Myocyte (in vitro differentiated cells): Measurements from ENCODE around the gene ZNF593OS. TPM values are rescaled to one million over a fixed set of nuclear protein-coding genes. Genes with fewer than 3 reads are reported as not detected.

Experiments used
- DNase-seq: peaks from one replicate; pipeline ENCODE4 v3.0.0-alpha.2; 2012; ENCODE audit warnings: low read depth
- total RNA-seq: library from RNA; depleted of rRNA; stranded (reverse); fragments of >200 nt; gene quantifications from 2 replicates; pipeline ENCODE4 v1.2.3, GENCODE V29; 2014

ZNF593OS gene
- total RNA-seq, 1 donor from 2014 or later, result not detected

DNA sequence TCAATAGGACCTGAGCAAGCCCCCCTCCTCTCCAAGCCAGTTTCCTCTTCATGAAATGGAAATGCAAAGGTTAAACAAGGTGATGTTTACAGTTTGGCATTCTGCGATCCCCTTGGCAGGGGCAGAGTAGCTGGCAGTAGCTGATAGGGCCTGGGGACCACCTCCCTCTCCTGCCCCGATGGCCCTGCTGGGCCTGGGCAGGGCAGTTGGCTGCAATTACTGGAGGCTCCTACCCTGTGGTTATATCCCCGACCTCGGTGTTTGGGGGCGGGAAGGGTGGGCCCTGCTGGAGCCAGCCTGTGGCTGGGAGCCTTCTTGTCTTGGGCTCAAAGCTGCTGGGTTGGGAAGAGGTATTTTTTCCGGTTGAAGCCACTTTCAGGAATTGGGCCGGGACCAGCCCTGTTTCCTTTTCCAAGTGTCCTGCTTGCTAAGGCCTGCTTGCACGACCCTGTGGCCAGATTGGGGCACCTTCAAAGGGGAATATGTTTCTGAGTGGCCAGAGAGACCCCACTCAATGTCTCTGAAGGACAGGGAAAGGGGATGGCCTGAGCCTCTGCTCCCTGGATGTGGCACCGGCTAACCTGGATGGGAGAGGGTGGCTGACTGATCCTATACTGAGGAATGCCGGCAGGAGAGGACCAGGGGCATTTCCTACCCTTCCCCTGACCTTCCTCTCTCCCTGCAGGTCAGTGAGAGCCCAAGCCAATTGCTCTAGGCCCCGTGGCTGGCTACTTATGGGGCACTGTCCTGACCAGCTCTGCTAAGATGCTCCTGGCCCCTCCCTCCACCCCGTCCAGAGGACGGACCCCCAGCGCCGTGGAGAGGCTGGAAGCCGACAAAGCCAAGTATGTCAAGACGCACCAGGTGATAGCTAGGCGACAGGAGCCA is 10.9 kb downstream of the ZNF593OS start:
- no peak for DNase-seq

DNA sequence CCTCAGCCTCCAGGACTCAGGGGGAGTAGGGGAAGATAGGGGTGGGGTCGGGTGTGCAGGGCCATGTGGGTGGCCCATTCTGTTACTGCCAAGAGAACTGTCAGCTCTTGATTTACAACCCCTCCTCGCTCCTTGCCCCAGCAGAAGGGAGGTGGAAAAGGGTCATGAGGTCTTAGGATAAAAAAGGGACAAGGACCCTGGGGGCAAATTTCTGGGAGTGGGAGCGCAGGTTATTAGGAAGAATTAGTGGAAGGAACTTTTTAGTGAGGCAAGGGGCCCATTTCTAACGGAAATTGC is 11.9 kb downstream of the ZNF593OS start:
- no peak for DNase-seq

GRCh38 chr1:26158908-26159742 is 12.5 kb downstream of the ZNF593OS start, which contains the start of gene FAM110D:
Gene FAM110D (plus strand): TSS chr1:26159079. CDS start chr1:26161292, 2,213 bp downstream.
- DNase-seq, result peak; percentile 54

DNA sequence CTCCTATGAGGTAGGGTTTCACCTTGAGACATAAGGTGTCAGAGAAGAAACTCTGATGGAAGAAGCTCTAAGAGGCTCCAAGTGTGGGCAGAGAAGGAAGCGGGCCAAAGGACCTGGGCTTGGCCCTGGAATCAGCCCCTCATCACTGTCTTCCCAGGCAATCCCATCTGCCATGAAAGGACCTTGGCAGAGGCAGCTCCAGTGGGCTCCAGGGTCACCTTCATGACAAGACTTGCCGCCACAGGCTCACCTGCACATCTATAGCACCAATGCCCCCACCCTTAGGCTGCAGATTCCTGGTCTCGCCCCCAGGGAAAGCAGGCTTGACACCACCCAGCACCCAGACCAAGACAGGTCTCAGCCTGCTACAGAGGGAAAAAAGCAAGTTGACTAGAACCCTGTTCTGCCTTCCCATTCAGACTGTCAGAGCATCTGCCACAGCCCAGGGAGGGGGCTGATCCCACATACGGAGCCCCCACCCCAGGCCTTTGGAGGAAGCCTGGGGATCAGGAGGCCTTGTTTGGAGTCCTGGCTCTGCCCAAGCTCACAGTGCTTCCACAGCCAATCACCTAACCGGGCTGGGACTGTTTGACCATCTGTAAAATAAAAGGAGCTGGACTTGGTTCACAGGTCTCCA is 13.2 kb downstream of the ZNF593OS start:
- no peak for DNase-seq

- no peak for DNase-seq
These were observed 15.2 kb downstream of the ZNF593OS start for GRCh38 chr1:26156285-26157038.

GRCh38 chr1:26155370-26156284 is 16.0 kb downstream of the ZNF593OS start:
- no peak for DNase-seq

GRCh38 chr1:26154750-26155149 is 16.9 kb downstream of the ZNF593OS start:
- no peak for DNase-seq

- DNase-seq, result no peak
These were observed 17.6 kb downstream of the ZNF593OS start for GRCh38 chr1:26153966-26154532.

DNA sequence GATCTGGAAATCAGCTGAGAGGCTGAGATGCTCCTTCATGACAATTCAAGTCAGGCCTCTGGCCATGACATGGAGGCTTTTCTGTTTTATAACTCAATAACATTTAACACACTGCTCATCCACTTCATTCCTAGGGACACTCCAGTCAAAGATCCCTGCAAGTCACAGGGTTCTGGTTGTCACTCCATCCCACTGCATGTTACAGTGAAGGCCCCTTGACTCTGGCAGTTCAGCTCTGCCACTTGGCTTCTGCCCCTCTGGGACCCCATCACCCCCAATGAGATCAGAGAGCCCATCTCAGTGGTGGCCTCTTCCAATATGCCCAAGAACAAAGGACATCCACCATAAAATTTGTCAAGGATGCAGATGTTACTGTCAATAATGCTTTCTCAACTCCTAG is 22.7 kb downstream of the ZNF593OS start:
- DNase-seq, result no peak

GRCh38 chr1:26145960-26146294 is 25.7 kb downstream of the ZNF593OS start:
- no peak for DNase-seq

DNA sequence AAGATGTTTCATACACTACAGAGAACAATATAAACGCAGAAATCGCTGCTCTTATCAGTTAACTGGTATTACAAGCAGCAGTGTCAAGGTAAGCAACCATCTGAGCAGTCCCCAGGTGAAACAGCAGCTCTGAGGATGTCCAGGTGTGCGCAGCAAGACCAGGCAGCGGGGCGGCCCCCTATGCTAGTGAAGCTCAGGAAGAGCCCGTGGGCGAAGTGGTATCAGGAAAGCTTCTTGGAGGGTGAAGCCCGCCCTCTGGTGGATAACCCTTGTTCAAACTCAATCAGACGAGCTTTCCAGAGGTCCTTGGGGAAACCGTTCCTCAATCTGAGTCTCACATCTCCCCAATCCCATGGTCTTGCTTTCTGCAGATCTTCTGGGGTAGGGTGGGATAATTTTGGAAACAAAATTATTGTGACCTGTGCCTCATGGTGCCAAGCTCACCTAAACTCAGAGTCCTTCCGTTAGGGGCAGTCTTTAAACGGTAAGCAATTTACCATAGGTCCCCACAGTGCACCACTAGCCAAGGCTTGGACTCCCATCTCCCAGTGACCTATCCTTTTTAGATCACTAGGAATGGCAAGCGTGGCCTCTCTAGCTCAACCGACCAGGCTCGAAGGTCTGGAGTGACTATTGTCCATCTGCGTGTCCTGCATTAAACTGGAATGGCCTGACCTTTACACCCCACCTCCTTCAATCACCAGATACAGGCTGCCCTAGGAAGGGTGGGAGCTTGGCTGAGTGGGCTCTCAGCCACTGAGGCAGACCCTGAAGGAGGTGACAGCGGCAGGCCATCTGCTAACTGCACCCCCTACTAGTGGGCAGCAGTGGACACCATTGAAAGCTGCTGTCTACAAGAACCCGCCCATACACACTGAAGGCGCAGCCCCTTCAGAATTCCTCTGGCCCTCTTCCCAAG is 26.3 kb downstream of the ZNF593OS start:
- DNase-seq, result peak; percentile 86

DNA sequence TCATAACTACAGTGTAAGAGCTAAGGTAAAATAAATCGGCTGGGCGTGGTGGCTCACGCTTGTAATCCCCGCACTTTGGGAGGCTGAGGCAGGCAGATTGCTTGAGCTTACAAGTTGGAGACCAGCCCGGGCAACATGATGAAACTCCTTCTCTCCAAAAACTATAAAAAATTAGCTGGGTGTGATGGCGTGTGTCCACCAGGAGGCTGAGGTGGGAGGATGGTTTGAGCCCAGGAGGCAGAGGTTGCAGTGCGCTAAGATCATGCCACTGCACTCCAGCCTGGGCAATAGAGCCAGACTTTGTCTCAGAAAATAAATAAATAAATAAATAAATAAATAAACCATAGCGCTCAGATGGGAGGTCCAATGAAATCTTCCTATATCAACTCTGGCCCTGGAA is 29.5 kb downstream of the ZNF593OS start:
- no peak for DNase-seq

DNA sequence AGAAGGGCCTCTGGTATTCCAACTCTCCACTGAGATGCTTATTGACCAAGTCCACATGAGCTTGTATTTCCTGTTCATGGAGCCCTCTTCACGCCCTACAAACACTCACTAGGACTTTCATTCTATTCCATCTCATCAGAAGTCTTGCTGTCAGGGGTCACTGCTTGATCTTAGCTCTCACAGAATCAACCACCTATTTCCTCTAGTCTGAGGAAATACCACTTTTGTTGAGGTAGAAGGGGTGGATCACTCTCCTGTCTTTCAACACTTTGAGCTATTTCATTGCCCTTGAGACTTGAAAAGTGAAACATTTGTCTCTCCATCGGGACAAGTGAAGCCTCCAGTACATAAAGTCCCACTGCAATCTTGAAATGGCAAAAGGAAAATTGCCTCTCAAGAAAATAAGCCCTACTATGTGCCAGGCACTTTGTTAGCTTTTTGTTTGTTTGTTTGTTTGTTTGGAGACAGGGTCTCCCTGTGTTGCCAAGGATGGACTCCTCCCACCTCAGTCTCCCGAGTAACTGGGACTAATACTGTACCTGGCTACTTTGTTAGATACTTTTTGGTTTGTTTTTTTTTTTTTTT is 32.6 kb downstream of the ZNF593OS start:
- no peak for DNase-seq

- DNase-seq, result no peak
These were observed 37.2 kb downstream of the ZNF593OS start for GRCh38 chr1:26134466-26134865.

GRCh38 chr1:26132834-26133167 is 38.8 kb downstream of the ZNF593OS start:
- no peak for DNase-seq

DNA sequence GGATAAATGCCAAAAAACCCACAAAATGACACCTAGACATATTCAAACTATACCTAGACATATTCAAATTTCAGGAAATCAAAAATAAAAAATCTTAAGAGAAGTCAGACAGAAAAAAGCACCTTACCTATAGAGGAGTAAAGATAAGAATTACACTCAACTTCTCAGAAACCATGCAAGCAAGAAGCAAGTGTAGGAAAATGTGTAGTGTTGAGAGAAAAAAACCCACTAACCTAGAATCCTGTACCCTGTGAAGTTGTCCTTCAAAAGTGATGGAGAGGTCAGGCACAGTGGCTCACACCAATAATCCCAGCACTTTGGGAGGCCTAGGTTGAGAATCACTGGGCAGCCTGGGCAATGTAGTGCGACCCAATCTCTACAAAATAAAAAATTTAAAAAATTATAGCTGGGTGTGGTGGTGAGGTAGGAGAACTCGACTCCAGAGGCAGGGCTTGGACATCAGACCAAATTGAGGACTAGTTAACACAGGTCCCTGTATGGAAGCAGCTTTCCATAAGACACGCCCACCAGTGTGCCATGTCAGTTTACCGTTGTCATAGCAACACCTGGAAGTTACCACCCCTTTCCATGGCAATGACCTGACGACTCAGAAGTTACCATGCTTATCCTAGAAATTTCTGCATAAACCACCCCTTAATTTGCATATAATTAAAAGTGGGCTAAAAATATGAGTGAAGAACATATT is 39.4 kb downstream of the ZNF593OS start:
- no peak for DNase-seq

DNA sequence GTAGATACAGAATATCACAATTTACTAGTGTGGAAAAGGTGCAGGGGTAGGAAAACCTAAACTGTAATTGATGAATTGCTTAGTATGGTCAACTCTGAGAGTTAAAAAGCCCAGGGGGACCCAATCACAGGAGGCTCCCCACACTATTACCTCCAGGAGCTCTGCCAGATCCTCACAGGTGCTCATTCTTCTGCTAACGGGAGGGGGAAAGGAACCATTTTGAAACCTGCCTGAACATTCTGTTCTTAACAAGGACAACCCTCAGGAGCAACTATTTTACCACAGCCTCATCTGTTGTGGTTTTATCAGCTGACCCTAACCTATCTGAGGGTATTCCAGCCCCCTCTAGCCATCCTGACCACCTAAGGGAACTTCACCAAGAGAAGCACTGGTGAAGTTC is 40.9 kb downstream of the ZNF593OS start:
- DNase-seq, result no peak

GRCh38 chr1:26129778-26130177 is 41.9 kb downstream of the ZNF593OS start:
- DNase-seq, result no peak
